GM19372 (cell line): ENCODE results near the gene PDGFRB.

Experiments used
- ATAC-seq: cut with Tn5 transposase; IDR thresholded peaks from one replicate; pipeline ENCODE4 v1.9.1; 2021; ENCODE audit warnings: mild to moderate bottlenecking, low read depth, moderate library complexity; ENCODE audit not compliant: unreplicated experiment

PDGFRB gene

GRCh38 chr5:150155258-150156026, at the start of gene PDGFRB:
Gene PDGFRB (minus strand): TSS chr5:150155845. CDS start chr5:150137047, 18,798 bp downstream.
- peak; percentile 51 for ATAC-seq

DNA sequence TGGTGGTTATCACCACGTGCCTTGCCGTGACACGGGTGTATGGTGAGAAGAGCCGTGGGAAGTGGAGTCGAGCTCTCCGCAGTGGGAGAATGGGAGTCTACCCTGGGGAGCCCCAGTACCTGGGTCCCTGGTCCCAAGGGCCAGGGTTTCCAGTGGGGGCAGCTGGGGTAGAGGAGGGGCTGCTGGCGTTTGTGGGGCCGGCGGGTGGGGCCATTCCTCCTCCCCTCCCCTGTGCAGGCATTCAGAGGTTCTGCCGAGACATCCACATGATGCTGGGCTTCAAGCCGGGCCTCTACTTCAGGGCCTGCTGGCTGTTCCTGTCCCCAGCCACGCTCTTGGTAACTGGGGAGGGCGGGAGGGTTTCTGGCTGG, 48.9 kb upstream of the PDGFRB start:
- no peak for ATAC-seq

- ATAC-seq: no peak
Observed at GRCh38 chr5:150203832-150204589, 48.4 kb upstream of the PDGFRB start.

- ATAC-seq: no peak
Observed at GRCh38 chr5:150202501-150202900, 46.9 kb upstream of the PDGFRB start.

- ATAC-seq: no peak
Observed at GRCh38 chr5:150197476-150197875, 41.8 kb upstream of the PDGFRB start.

DNA sequence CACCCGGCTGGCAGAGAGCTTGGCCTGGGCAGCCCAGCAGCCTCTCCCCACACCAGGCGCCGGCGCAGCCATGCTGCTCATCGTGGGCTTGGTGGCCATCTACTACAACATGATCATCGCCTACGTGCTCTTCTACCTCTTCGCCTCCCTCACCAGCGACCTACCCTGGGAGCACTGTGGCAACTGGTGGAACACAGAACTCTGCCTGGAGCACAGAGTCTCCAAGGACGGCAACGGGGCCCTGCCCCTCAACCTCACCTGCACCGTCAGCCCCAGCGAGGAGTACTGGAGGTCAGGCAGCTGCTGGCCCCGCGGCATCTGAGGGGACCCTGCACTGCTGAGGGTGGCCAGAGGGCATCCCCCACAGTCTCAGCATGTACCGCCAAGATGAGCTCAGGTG, 41.3 kb upstream of the PDGFRB start:
- no peak for ATAC-seq

GRCh38 chr5:150196514-150196913, 40.9 kb upstream of the PDGFRB start:
- no peak for ATAC-seq

GRCh38 chr5:150195736-150196485, 40.3 kb upstream of the PDGFRB start:
- no peak for ATAC-seq

- no peak for ATAC-seq
Observed at GRCh38 chr5:150192462-150192861, 36.8 kb upstream of the PDGFRB start.

- ATAC-seq: no peak
Observed at GRCh38 chr5:150190987-150191386, 35.3 kb upstream of the PDGFRB start.

- ATAC-seq: no peak
Observed at GRCh38 chr5:150190503-150190979, 34.9 kb upstream of the PDGFRB start.

- no peak for ATAC-seq
Observed at GRCh38 chr5:150189728-150190502, 34.3 kb upstream of the PDGFRB start, which contains the start of gene SLC6A7. Gene SLC6A7 (plus strand): TSS chr5:150190062. CDS start chr5:150190328, 266 bp downstream.

DNA sequence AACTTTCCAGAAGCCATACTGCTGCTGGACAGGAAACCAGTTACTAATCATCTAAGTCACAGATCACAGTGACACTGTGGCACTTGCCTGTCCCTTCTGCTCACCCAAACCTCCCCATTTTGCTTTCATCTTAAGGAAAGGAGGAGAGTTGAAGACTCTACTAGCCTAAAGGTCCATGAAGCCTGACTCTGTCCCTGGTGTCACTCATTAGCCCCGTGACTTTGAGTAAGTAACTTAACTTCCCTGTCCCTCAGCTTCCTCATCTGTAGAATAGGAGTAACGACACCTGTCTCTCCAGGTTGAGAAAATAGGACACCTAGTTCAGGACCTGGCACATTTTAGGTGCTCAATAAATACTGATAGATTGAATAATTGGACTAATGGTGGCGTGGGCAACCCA, 33.7 kb upstream of the PDGFRB start:
- no peak for ATAC-seq

- no peak for ATAC-seq
Observed at GRCh38 chr5:150188146-150188842, 32.6 kb upstream of the PDGFRB start.

DNA sequence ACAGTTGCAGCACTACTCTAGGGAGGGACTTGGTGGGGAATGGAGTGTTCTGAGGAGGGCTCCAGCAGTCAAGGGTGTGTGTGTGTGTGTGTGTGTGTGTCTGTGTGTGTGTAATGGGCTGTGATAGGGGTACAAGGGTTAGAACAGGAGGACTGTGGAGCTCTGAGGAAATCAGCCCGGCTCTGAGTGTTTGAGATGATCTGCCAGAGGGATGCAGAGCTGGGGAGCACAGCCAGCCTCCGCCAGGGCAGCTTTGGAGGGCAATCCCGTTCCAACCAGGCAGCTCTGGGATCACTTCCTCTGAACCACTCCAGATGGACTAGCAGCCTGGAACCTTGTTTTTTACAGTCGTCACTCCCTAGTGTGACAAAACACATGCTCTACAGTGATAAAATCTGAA, 31.3 kb upstream of the PDGFRB start:
- ATAC-seq: no peak

- ATAC-seq: no peak
Observed at GRCh38 chr5:150186137-150186536, 30.5 kb upstream of the PDGFRB start.

- no peak for ATAC-seq
Observed at GRCh38 chr5:150184990-150185912, 29.6 kb upstream of the PDGFRB start.

GRCh38 chr5:150184006-150184405, 28.4 kb upstream of the PDGFRB start:
- ATAC-seq: no peak

- ATAC-seq: no peak
Observed at GRCh38 chr5:150183436-150183835, 27.8 kb upstream of the PDGFRB start.
